ENCODE measurements around the gene GUK1. TPM values are rescaled to one million over a fixed set of nuclear protein-coding genes. Genes with fewer than 3 reads are reported as not detected.

GUK1 gene
- total RNA-seq, 2 experiments from 2014 or later: 154 to 197 TPM

DNA sequence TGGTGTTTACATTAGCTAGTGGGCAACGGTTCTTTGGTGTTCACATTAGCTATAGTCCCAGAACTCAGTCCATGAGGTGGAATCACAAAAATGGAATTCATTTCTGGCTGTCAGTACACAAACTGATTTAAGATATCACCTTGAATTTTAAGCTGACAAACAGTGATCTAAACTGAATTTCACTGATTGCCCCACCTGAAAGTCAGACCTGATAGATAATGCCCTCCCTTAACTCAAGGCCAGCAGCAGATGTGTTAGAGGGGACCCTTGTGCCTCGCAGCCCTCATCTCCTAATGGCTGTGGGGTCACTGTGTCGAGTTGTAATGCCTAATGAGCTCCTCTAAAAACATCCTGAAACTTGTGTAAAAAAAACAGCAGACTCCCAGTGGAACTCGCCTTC, 49.0 kb upstream of the GUK1 start:
- no peaks in the 10 kb centered on the region for H3K9me2 ChIP-seq (ENCODE audit: insufficient read depth, low read length)
- no TSS peak for BruUV-seq (replicated peaks)
- peaks cover 100% of the 10 kb centered on the region for H3K79me2 ChIP-seq (ENCODE audit: insufficient read depth, low read depth, low read length)
- intact Hi-C loops (cut with micrococcal nuclease; ENCODE audit: unreplicated experiment): no loop called here
- H3K4me3 ChIP-seq (ENCODE audit: low read depth, low read length, poor library complexity, severe bottlenecking): no peak overlapping the region
- ChIA-PET POLR2A (interaction anchor here (0.7 kb wide), 1 partner anchor 9 kb away, joined by 3 read pairs; no protein-coding TSS in a partner anchor), CTCF (ENCODE audit: unreplicated experiment) (no interaction called here)
- H3K27ac ChIP-seq (ENCODE audit: low read depth, low read length, poor library complexity, severe bottlenecking): no peak overlapping the region
- peaks cover 64% of the 10 kb centered on the region for H4K20me1 ChIP-seq (ENCODE audit: insufficient read depth, low read length)
- H3K36me3 ChIP-seq (ENCODE audit: insufficient read depth, low read length): peaks cover 94% of the 10 kb centered on the region
- DNase-seq (ENCODE audit: low spot score): no peak
- peaks cover 44% of the 10 kb centered on the region for H3K4me1 ChIP-seq (ENCODE audit: insufficient read depth, low read length, poor library complexity, severe bottlenecking)
- H2AFZ ChIP-seq (ENCODE audit: low read length): no peak overlapping the region
- TF ChIP-seq, protein P1, sequence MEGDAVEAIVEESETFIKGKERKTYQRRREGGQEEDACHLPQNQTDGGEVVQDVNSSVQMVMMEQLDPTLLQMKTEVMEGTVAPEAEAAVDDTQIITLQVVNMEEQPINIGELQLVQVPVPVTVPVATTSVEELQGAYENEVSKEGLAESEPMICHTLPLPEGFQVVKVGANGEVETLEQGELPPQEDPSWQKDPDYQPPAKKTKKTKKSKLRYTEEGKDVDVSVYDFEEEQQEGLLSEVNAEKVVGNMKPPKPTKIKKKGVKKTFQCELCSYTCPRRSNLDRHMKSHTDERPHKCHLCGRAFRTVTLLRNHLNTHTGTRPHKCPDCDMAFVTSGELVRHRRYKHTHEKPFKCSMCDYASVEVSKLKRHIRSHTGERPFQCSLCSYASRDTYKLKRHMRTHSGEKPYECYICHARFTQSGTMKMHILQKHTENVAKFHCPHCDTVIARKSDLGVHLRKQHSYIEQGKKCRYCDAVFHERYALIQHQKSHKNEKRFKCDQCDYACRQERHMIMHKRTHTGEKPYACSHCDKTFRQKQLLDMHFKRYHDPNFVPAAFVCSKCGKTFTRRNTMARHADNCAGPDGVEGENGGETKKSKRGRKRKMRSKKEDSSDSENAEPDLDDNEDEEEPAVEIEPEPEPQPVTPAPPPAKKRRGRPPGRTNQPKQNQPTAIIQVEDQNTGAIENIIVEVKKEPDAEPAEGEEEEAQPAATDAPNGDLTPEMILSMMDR (conservative IDR thresholded peaks at IDR 0.05; ENCODE audit: low read length): no peak
- no peak for TF ChIP-seq EZH2phosphoT487 (IDR thresholded peaks at IDR 0.05; ENCODE audit: borderline replicate concordance, low read depth, low read length)
- H3K4me2 ChIP-seq (ENCODE audit: low read length): no peak overlapping the region
- peaks cover 25% of the 10 kb centered on the region for H3K9me3 ChIP-seq (ENCODE audit: low read length)

DNA sequence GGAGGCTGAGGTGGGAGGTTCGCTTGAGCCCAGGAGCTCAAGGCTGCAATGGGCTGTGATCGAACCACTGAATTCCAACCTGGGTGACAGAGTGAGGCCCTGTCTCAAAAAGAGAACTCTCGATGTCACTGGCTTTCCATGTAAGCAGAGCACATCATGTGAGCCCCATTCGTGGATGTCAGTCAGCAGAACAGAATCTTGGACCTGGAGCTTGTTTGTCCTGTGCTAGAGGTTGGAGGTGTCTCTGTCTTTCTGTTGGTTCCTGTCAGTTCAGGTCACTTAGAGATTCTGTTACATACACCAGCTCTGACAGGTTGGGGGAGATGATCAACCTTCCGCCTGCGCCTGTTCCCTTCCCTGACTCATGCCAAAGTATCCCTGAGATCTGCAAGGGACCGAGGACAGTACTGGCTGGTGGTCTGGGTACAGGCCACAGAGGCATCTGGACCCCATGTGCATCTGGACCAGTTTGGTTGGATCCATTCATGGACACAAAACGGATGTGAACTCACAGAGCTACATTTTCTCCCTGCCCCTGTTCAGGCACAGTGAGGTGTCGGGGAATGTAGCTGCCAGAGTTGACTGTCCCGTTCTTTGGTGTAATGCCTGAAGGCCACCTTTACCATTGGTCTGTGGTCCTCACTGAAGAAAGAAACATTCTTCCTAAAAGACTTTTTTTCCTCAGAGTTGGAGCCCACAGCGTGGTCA, 47.6 kb upstream of the GUK1 start:
- peaks cover 51% of the 10 kb centered on the region for H4K20me1 ChIP-seq (ENCODE audit: insufficient read depth, low read length)
- DNase-seq (ENCODE audit: low spot score): no peak
- H3K27ac ChIP-seq (ENCODE audit: low read depth, low read length, poor library complexity, severe bottlenecking): no peak overlapping the region
- peaks cover 25% of the 10 kb centered on the region for H3K9me3 ChIP-seq (ENCODE audit: low read length)
- H3K4me1 ChIP-seq (ENCODE audit: insufficient read depth, low read length, poor library complexity, severe bottlenecking): peaks cover 33% of the 10 kb centered on the region
- intact Hi-C loops (cut with micrococcal nuclease; ENCODE audit: unreplicated experiment): no loop called here
- no peak for TF ChIP-seq EZH2phosphoT487 (IDR thresholded peaks at IDR 0.05; ENCODE audit: borderline replicate concordance, low read depth, low read length)
- TF ChIP-seq, protein P1 (conservative IDR thresholded peaks at IDR 0.05; ENCODE audit: low read length): no peak
- no peak overlapping the region for H3K4me3 ChIP-seq (ENCODE audit: low read depth, low read length, poor library complexity, severe bottlenecking)
- peaks cover 96% of the 10 kb centered on the region for H3K79me2 ChIP-seq (ENCODE audit: insufficient read depth, low read depth, low read length)
- ChIA-PET POLR2A (no interaction called here), CTCF (ENCODE audit: unreplicated experiment) (no interaction called here)
- no TSS peak for BruUV-seq (replicated peaks)
- no peaks in the 10 kb centered on the region for H3K9me2 ChIP-seq (ENCODE audit: insufficient read depth, low read length)
- no peak overlapping the region for H2AFZ ChIP-seq (ENCODE audit: low read length)
- no peak overlapping the region for H3K4me2 ChIP-seq (ENCODE audit: low read length)
- peaks cover 98% of the 10 kb centered on the region for H3K36me3 ChIP-seq (ENCODE audit: insufficient read depth, low read length)
